GM18858 (cell line): ENCODE results near the gene STRIP2.
"Not testable (repeated sequence)": the region's sequence is repeated elsewhere in the genome, so short reads cannot be mapped to it uniquely, and the experiment has no call there.

ENCODE experiments used
- ATAC-seq: cut with Tn5 transposase; IDR thresholded peaks from one replicate; pipeline ENCODE4 v1.9.1; 2021; ENCODE audit not compliant: unreplicated experiment

STRIP2 gene

GRCh38 chr7:129525225-129525862, 91.1 kb downstream of the STRIP2 start:
- ATAC-seq: no peak

GRCh38 chr7:129529643-129530042, 95.4 kb downstream of the STRIP2 start:
- ATAC-seq: no peak

DNA sequence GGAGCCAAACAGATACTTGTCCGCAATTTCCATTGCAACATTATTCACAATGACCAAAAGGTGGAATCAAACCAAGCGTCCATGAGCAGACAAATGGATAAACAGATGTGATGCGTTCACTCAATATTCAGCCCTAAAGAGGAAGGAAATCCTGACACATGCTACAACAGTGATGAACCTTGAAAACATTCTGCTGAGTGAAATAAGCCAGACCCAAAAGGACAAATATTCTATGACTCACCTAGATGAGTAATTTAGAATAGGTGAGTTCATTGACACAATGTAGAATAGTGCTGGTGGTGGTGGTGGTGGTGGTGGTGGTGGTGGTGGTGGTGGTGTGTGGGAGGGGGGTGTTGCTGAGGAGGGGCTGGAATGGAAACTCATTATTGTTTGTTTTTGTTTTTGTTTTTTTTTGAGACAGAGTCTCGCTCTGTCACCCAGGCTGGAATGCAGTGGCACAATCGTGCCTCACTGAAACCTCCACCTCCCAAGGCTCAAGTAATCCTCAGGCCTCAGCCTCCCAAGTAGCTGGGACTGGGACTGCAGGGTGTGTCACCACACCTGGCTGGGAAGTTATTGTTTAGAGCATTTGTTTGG, 96.7 kb downstream of the STRIP2 start:
- no peak for ATAC-seq

- no peak for ATAC-seq
These were observed 97.5 kb downstream of the STRIP2 start for GRCh38 chr7:129531721-129532120.

- no peak for ATAC-seq
These were observed 98.1 kb downstream of the STRIP2 start for GRCh38 chr7:129532375-129532774.

DNA sequence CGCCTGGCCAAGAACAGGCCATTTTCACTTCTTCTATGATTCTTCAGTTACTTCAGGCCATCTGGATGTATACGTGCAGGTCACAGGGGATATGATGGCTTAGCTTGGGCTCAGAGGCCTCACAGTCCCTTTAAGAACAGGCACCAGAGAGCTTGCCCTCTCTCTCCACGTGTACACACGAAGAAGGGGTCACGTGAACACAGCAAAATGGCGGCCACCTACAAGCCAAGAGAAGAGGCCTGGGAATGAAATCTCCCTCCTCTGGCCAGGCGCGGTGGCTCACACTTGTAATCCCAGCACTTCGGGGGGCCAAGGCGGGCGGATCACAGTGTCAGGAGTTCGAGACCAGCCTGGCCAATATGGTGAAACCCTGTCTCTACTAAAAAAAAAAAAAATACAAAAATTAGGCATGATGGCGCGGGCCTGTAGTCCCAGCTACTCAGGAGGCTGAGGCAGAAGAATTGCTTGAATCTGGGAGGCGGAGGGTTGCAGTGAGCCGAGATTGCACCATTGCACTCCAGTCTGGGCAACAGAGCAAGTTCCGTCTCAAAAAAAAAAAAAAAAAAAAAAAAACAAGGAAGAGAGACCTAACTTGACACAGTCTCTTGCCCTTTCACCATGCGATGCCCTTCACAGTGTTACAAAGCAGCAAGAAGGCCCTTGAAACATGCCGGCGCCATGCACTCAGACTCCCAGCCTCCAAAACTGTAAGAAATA, 100.5 kb downstream of the STRIP2 start:
- ATAC-seq: not testable (repeated sequence)

GRCh38 chr7:129535896-129536295, 101.7 kb downstream of the STRIP2 start:
- ATAC-seq: no peak

GRCh38 chr7:129536323-129536722, 102.1 kb downstream of the STRIP2 start:
- no peak for ATAC-seq
